ENCODE data around the gene AFF3. TPM values are rescaled to one million over a fixed set of nuclear protein-coding genes. Genes with fewer than 3 reads are reported as not detected.

AFF3 gene
- total and polyA plus RNA-seq, 2 donors (not counting 1 experiment from before 2014, with no cell fraction given), result 0.50 to 2.5 TPM

DNA sequence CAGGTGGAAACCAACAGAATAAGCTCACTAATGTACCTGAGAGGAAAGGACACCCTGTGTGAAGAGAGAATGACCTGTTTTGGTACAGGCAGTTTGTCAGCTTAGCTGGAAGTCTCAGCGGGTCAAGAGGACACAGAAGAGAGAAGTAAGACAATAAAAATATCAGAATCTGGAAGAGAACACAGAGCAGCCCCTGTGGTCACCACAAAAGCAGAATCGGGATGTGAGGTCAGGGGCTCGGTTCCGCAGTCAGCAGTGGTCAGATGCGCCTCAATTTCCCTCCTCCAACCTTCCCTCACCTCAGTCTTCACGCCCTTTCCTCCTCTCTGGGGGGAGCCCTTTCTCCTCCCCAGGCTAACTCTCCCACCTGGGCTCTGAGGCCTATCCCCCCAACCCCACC, 122.9 kb downstream of the AFF3 start:
- DNase-seq (ENCODE audit: low read depth in 2 of 2), result no peak
- Histone ChIP-seq H4K20me1 (ENCODE audit: control insufficient read depth, extremely low read depth, insufficient read depth, low read length) (no peaks in the 10 kb centered on the region), H3K27ac (ENCODE audit: insufficient read depth, low read length) (no peak overlapping the region), H2AFZ (ENCODE audit: low read length) (no peak overlapping the region), H3K27me3 (ENCODE audit: control insufficient read depth, insufficient read depth, low read length) (no peaks in the 10 kb centered on the region), H3K79me2 (ENCODE audit: control insufficient read depth, insufficient read depth, low read length) (no peaks in the 10 kb centered on the region), H3K9ac (ENCODE audit: insufficient read depth, low read length) (no peak overlapping the region), H3K4me1 (ENCODE audit: control insufficient read depth, extremely low read depth, insufficient read depth, low read length) (peaks cover 7% of the 10 kb centered on the region), H3K36me3 (ENCODE audit: control insufficient read depth, insufficient read depth, low read length) (no peaks in the 10 kb centered on the region), H3K9me3 (ENCODE audit: control insufficient read depth, insufficient read depth, low read depth, low read length) (no peaks in the 10 kb centered on the region), H3K4me3 (replicated peaks in 1 of 4; ENCODE audit: control extremely low read depth in 1 of 4, insufficient read depth in 1 of 4, low read depth in 3 of 4, low read length in 4 of 4) (no peak overlapping the region), H3K4me2 (ENCODE audit: extremely low read depth, insufficient read depth, low read length) (no peak overlapping the region)
- TF ChIP-seq, protein P1, sequence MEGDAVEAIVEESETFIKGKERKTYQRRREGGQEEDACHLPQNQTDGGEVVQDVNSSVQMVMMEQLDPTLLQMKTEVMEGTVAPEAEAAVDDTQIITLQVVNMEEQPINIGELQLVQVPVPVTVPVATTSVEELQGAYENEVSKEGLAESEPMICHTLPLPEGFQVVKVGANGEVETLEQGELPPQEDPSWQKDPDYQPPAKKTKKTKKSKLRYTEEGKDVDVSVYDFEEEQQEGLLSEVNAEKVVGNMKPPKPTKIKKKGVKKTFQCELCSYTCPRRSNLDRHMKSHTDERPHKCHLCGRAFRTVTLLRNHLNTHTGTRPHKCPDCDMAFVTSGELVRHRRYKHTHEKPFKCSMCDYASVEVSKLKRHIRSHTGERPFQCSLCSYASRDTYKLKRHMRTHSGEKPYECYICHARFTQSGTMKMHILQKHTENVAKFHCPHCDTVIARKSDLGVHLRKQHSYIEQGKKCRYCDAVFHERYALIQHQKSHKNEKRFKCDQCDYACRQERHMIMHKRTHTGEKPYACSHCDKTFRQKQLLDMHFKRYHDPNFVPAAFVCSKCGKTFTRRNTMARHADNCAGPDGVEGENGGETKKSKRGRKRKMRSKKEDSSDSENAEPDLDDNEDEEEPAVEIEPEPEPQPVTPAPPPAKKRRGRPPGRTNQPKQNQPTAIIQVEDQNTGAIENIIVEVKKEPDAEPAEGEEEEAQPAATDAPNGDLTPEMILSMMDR (conservative IDR thresholded peaks at IDR 0.05 in 1 of 2, IDR thresholded peaks at IDR 0.05 in 1 of 2; ENCODE audit: low read depth in 1 of 2, low read length in 2 of 2), result no peak
- TF ChIP-seq EZH2 (IDR thresholded peaks at IDR 0.05; ENCODE audit: low read length, missing control alignments), result no peak

DNA sequence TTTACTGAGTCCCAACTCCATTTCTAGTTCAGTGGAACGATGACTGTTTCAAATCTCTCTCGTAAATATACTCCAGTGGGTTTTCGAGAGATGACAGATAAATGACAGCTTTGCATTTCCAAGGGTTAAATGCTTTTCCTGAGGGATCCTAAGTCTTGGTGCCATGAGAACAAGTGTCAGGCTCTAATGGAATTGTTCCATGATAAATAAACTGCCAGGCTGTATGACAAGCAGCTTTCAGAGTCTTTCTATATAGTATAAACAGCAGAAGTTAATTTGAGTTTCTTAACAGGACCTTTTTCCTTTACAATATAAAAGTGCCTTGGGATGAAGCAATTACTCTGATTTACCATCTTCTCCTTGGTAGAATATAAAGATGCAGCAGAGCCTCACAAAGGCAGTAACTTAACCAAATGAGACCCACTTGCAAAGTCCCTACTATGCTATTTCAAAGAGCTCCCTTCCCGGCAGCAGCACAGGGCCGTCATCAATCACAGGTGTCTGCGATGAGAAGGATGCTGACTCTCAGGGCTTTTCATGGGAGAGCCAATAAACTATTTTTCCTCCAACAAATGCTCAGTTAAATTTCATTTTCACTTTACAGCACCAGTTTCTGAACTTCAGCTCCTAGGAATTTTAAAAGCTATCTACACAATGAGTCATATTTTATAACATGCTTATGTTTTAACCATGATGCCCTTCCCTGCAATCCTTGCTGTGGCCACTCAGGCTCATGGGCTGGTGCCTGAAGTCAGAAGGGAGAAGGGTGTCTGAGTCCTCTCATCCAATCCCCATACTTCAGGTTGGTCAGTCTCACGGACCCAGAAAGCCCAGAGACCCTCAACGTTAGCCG, 123.8 kb downstream of the AFF3 start:
- Histone ChIP-seq H4K20me1 (ENCODE audit: control insufficient read depth, extremely low read depth, insufficient read depth, low read length) (no peaks in the 10 kb centered on the region), H3K9me3 (ENCODE audit: control insufficient read depth, insufficient read depth, low read depth, low read length) (no peaks in the 10 kb centered on the region), H3K4me1 (ENCODE audit: control insufficient read depth, extremely low read depth, insufficient read depth, low read length) (peaks cover 11% of the 10 kb centered on the region), H3K36me3 (ENCODE audit: control insufficient read depth, insufficient read depth, low read length) (no peaks in the 10 kb centered on the region), H2AFZ (ENCODE audit: low read length) (no peak overlapping the region), H3K4me2 (ENCODE audit: extremely low read depth, insufficient read depth, low read length) (peak overlapping the region; percentile 65), H3K79me2 (ENCODE audit: control insufficient read depth, insufficient read depth, low read length) (no peaks in the 10 kb centered on the region), H3K27me3 (ENCODE audit: control insufficient read depth, insufficient read depth, low read length) (no peaks in the 10 kb centered on the region), H3K27ac (ENCODE audit: insufficient read depth, low read length) (no peak overlapping the region), H3K9ac (ENCODE audit: insufficient read depth, low read length) (no peak overlapping the region), H3K4me3 (replicated peaks in 1 of 4; ENCODE audit: control extremely low read depth in 1 of 4, insufficient read depth in 1 of 4, low read depth in 3 of 4, low read length in 4 of 4) (no peak overlapping the region)
- DNase-seq (ENCODE audit: low read depth in 2 of 2), result peak; percentile 80 to 81
- TF ChIP-seq, protein P1 (conservative IDR thresholded peaks at IDR 0.05 in 1 of 2, IDR thresholded peaks at IDR 0.05 in 1 of 2; ENCODE audit: low read depth in 1 of 2, low read length in 2 of 2), result no peak
- TF ChIP-seq EZH2 (IDR thresholded peaks at IDR 0.05; ENCODE audit: low read length, missing control alignments), result no peak

DNA sequence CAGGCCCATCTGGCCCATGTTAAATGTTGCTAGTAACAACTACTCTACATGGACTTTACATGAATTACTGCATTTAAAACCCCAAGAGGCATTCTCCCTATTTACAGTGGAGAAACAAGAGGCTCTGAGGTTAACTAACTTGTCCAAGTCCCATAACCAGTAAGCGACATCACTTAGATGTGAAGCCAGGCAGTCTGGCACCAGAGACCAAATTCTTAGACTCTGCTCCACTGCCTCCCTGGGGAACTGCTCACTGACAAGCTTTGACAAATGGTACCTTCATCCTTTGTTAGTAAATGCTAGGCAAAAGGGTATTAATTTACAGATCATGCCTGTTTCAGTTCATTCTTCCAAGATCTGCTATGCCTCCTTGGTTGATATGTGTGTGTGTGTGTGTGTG, 124.8 kb downstream of the AFF3 start:
- H3K9me3 ChIP-seq (ENCODE audit: control insufficient read depth, insufficient read depth, low read depth, low read length), result no peaks in the 10 kb centered on the region
- no peaks in the 10 kb centered on the region for H4K20me1 ChIP-seq (ENCODE audit: control insufficient read depth, extremely low read depth, insufficient read depth, low read length)
- H3K27ac ChIP-seq (ENCODE audit: insufficient read depth, low read length), result no peak overlapping the region
- no peak overlapping the region for H3K4me3 ChIP-seq (replicated peaks in 1 of 4; ENCODE audit: control extremely low read depth in 1 of 4, insufficient read depth in 1 of 4, low read depth in 3 of 4, low read length in 4 of 4)
- no peaks in the 10 kb centered on the region for H3K79me2 ChIP-seq (ENCODE audit: control insufficient read depth, insufficient read depth, low read length)
- no peak overlapping the region for H2AFZ ChIP-seq (ENCODE audit: low read length)
- peak; percentile 71 to 74 for DNase-seq (ENCODE audit: low read depth in 2 of 2)
- TF ChIP-seq, protein P1 (conservative IDR thresholded peaks at IDR 0.05 in 1 of 2, IDR thresholded peaks at IDR 0.05 in 1 of 2; ENCODE audit: low read depth in 1 of 2, low read length in 2 of 2), result no peak
- no peak for TF ChIP-seq EZH2 (IDR thresholded peaks at IDR 0.05; ENCODE audit: low read length, missing control alignments)
- no peaks in the 10 kb centered on the region for H3K27me3 ChIP-seq (ENCODE audit: control insufficient read depth, insufficient read depth, low read length)
- H3K9ac ChIP-seq (ENCODE audit: insufficient read depth, low read length), result no peak overlapping the region
- H3K4me2 ChIP-seq (ENCODE audit: extremely low read depth, insufficient read depth, low read length), result no peak overlapping the region
- H3K4me1 ChIP-seq (ENCODE audit: control insufficient read depth, extremely low read depth, insufficient read depth, low read length), result peaks cover 11% of the 10 kb centered on the region
- H3K36me3 ChIP-seq (ENCODE audit: control insufficient read depth, insufficient read depth, low read length), result no peaks in the 10 kb centered on the region

All from fibroblast of lung (primary cell).